Measurements from ENCODE around the gene RAD9B. TPM values are rescaled to one million over a fixed set of nuclear protein-coding genes. Genes with fewer than 3 reads are reported as not detected.

The RAD9B gene
- polyA plus RNA-seq, 2 of the 4 experiments (the other 2 are of a cell fraction) = 0.18 to 0.66 TPM

DNA sequence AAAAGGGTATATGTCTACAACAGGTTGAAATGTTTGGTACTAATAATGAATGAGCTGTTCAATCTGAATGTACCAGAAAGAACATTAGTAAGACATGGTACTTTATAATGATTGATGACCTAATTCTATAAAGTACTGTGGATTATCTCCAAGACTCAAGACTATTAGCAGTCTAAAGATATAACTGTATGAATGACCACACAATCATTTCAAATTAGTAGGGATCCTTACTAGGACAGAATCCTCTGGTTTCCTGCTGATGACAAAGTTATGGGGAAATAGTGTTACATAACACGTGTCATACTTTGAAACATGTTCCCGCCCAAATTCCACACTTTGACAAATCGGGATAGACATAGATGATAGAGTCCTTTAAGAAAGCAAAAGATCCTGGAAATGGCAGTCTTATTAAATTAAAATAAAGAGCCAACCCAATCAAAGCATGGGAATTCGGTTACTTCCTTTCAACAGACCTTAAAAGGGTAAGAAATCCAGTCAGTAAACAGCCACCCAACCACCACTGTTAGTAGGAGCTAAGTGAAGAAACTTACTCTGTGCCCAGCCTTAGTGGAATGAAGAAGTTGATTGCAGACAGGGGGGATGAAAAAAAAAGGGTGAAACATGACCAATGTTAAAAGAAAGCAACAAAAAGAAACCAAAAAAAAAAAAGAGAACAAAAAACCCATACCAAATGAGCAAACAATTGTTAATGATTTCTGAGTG lies 3.0 kb upstream of the RAD9B start:
- FAIRE-seq (no peak), ATAC-seq (no peak), DNase-seq (ENCODE audit: low read depth in 1 of 2, low spot score in 1 of 2) (peak in 1 of 2 experiments; percentile 16)
- TF ChIP-seq HEYL (CRISPR knock-in tag; IDR thresholded peaks at IDR 0.05) = no peak
- TF ChIP-seq RCOR1 (IDR thresholded peaks at IDR 0.05; ENCODE audit: low read depth, low read length) = no peak
- TF ChIP-seq ESRRA (IDR thresholded peaks at IDR 0.05; ENCODE audit: borderline replicate concordance, low read length) = no peak
- CTCF ChIA-PET = interaction anchor here (0.7 to 2.5 kb wide), 6 partner anchors 25 to 103 kb away, joined by 3 to 10 read pairs (median 4); partner anchors contain the start of gene FAM216A
- peaks cover 6% of the 10 kb centered on the region for H3K9me3 ChIP-seq
- peak overlapping the region; percentile 33 for H3K4me2 ChIP-seq
- POLR2A ChIA-PET = interaction anchor here (0.6 kb wide), 1 partner anchor 33 kb away, joined by 3 read pairs; no protein-coding TSS in a partner anchor
- no peak overlapping the region for H3K4me3 ChIP-seq
- no peak overlapping the region for H3K27ac ChIP-seq
- WGBS (ENCODE audit: missing lambda C conversion rate) = 58% methylated on average over 4 of the region's 4 CpGs
- H3K4me1 ChIP-seq = peaks cover 25% of the 10 kb centered on the region

- Histone ChIP-seq H3K4me1 (peaks cover 25% of the 10 kb centered on the region), H3K4me2 (peak overlapping the region; percentile 87), H3K9me3 (peaks cover 6% of the 10 kb centered on the region), H3K4me3 (peak overlapping the region; percentile 80), H3K27ac (peak overlapping the region; percentile 79 to 91)
- ATAC-seq (peak; percentile 56 to 68), DNase-seq (ENCODE audit: low read depth in 1 of 2, low spot score in 1 of 2) (peak; percentile 54 to 56), FAIRE-seq (no peak)
- TF ChIP-seq KDM5A (IDR thresholded peaks at IDR 0.05) (0 out of 2 replicates have a peak, but pooled peaks have one; percentile 42), JUNB (IDR thresholded peaks at IDR 0.05) (no peak), JUN (IDR thresholded peaks at IDR 0.05) (no peak), BHLHE40 (IDR thresholded peaks at IDR 0.05; ENCODE audit: low read depth, low read length) (no peak), KDM1A (IDR thresholded peaks at IDR 0.05; ENCODE audit: low read depth) (no peak)
- WGBS (ENCODE audit: missing lambda C conversion rate) = 2% methylated on average over 17 of the region's 17 CpGs
- POLR2A ChIA-PET = interaction anchor here (0.6 kb wide), 2 partner anchors 33 to 38 kb away, joined by 4 to 5 read pairs; partner anchors contain the start of genes FAM216A and GPN3
- CTCF ChIA-PET = interaction anchor here (1.1 to 1.2 kb wide), 3 partner anchors 10 to 100 kb away, joined by 4 read pairs; partner anchors contain the start of gene FAM216A
Measured at GRCh38 chr12:110501399-110501751, 756 bp upstream of the RAD9B start.

DNA sequence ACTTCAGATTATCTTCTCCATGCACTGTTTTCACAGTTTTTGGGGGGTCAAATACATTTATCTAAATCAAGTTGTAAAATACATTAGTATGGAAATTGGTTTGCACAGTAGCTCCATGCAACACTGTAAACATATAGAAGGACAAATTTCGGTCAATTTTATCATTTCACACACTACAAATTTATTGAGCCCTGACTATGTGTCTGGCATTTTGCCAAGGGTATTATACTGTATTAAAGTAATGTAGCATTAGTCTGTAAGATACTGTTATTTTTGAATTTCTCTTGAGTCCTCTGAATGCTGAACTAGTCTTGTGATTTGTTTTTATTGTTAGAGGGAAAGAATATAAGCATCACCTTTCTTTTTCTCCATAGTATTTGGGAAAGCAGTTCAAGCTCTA lies 1.3 kb downstream of the RAD9B start:
- CTCF ChIA-PET = interaction anchor here (0.7 to 1.9 kb wide), 8 partner anchors 8 to 99 kb away, joined by 3 to 7 read pairs (median 4); partner anchors contain the start of gene FAM216A
- POLR2A ChIA-PET = no interaction called here
- H3K4me1 ChIP-seq = peaks cover 24% of the 10 kb centered on the region
- H3K4me2 ChIP-seq = no peak overlapping the region
- ATAC-seq (no peak), DNase-seq (ENCODE audit: low read depth in 1 of 2, low spot score in 1 of 2) (no peak), FAIRE-seq (no peak)
- no peak overlapping the region for H3K4me3 ChIP-seq
- no peak overlapping the region for H3K27ac ChIP-seq
- WGBS (ENCODE audit: missing lambda C conversion rate) = 75% methylated on average over 1 of the region's 1 CpG
- TF ChIP-seq ZC3H11A (IDR thresholded peaks at IDR 0.05) (no peak), EHMT2 (IDR thresholded peaks at IDR 0.05; ENCODE audit: low read depth) (no peak), JUNB (IDR thresholded peaks at IDR 0.05) (no peak), KDM5A (IDR thresholded peaks at IDR 0.05) (no peak), CHD2 (IDR thresholded peaks at IDR 0.05; ENCODE audit: low read length, partially characterized antibody) (no peak), RAD21 (conservative IDR thresholded peaks at IDR 0.05 in 1 of 2, IDR thresholded peaks at IDR 0.05 in 1 of 2) (no peak), BCL3 (IDR thresholded peaks at IDR 0.05) (no peak), ZNF302 (CRISPR knock-in tag; IDR thresholded peaks at IDR 0.05) (no peak), EHF (CRISPR knock-in tag; IDR thresholded peaks at IDR 0.05) (no peak), GATA3 (IDR thresholded peaks at IDR 0.05; ENCODE audit: borderline replicate concordance) (no peak), POLR2AphosphoS2 (conservative IDR thresholded peaks at IDR 0.05; ENCODE audit: low read length) (no peak), FOXS1 (CRISPR knock-in tag; IDR thresholded peaks at IDR 0.05) (no peak), NR3C1 (IDR thresholded peaks at IDR 0.05) (no peak), FOSL2 (IDR thresholded peaks at IDR 0.05) (no peak), FOSL2 (CRISPR knock-in tag; IDR thresholded peaks at IDR 0.05) (no peak)
- peaks cover 6% of the 10 kb centered on the region for H3K9me3 ChIP-seq
